Endothelial cell (in vitro differentiated cells): ENCODE measurements around the gene ZBTB20. TPM values are rescaled to one million over a fixed set of nuclear protein-coding genes. Genes with fewer than 3 reads are reported as not detected.
"Not testable (repeated sequence)": the region's sequence is repeated elsewhere in the genome, so short reads cannot be mapped to it uniquely, and the experiment has no call there.

Experiments used
- DNase-seq: peaks from one replicate; pipeline ENCODE4 v3.0.0; 2021; ENCODE audit warnings: low spot score
- H3K27ac Mint-ChIP-seq: one replicate; pipeline ENCODE4 v1.8.0; 2021; ENCODE audit warnings: mixed read lengths, inconsistent platforms; ENCODE audit not compliant: unreplicated experiment
- H3K27me3 Mint-ChIP-seq: one replicate; pipeline ENCODE4 v1.8.0; 2021; ENCODE audit warnings: mild to moderate bottlenecking, moderate library complexity, mixed read lengths, inconsistent platforms; ENCODE audit not compliant: unreplicated experiment
- H3K36me3 Mint-ChIP-seq: one replicate; pipeline ENCODE4 v1.8.0; 2021; ENCODE audit warnings: mild to moderate bottlenecking, low read depth, mixed read lengths, inconsistent platforms; ENCODE audit not compliant: unreplicated experiment
- H3K4me1 Mint-ChIP-seq: one replicate; pipeline ENCODE4 v1.8.0; 2021; ENCODE audit warnings: mild to moderate bottlenecking, mixed read lengths, inconsistent platforms; ENCODE audit not compliant: unreplicated experiment
- H3K4me3 Mint-ChIP-seq: one replicate; pipeline ENCODE4 v1.8.0; 2021; ENCODE audit warnings: mild to moderate bottlenecking, mixed read lengths, inconsistent platforms; ENCODE audit not compliant: unreplicated experiment
- H3K9me3 Mint-ChIP-seq: one replicate; pipeline ENCODE4 v1.8.0; 2021; ENCODE audit warnings: mixed read lengths, inconsistent platforms; ENCODE audit not compliant: unreplicated experiment
- CTCF ChIP-seq: fragments of 200-600 bp; sonication (generic); IDR thresholded peaks from one replicate; pipeline ENCODE4 v1.5.0; 2021; ENCODE audit warnings: antibody characterized with exemption; ENCODE audit not compliant: unreplicated experiment
- total RNA-seq: library from RNA; stranded (reverse); fragmentation: NEBNext Ultra II Directional; extraction: Animal tissue kit (Norgen Biotek cat#: 25700); gene quantifications from one replicate; pipeline ENCODE4 v1.2.1, GENCODE V29; 2021; ENCODE audit not compliant: unreplicated experiment

Gene ZBTB20
- total RNA-seq, 1 donor from 2014 or later, result 4.2 TPM

- no peak for TF ChIP-seq CTCF
- DNase-seq, result no peak
- Mint-ChIP-seq H3K4me1 (peaks cover 9% of the 10 kb centered on the region), H3K9me3 (no peaks in the 10 kb centered on the region), H3K4me3 (no peak overlapping the region), H3K27ac (no peak overlapping the region), H3K27me3 (no peaks in the 10 kb centered on the region), H3K36me3 (no peaks in the 10 kb centered on the region)
These were observed 461.9 kb downstream of the ZBTB20 start for GRCh38 chr3:114685161-114685560.

GRCh38 chr3:114680299-114680698, 466.8 kb downstream of the ZBTB20 start:
- H3K36me3 Mint-ChIP-seq, result no peaks in the 10 kb centered on the region
- no peak overlapping the region for H3K4me3 Mint-ChIP-seq
- TF ChIP-seq CTCF, result no peak
- peaks cover 5% of the 10 kb centered on the region for H3K4me1 Mint-ChIP-seq
- H3K9me3 Mint-ChIP-seq, result no peaks in the 10 kb centered on the region
- H3K27ac Mint-ChIP-seq, result no peak overlapping the region
- peaks cover 4% of the 10 kb centered on the region for H3K27me3 Mint-ChIP-seq
- DNase-seq, result no peak

- H3K4me3 Mint-ChIP-seq, H3K27ac Mint-ChIP-seq, H3K36me3 Mint-ChIP-seq, H3K27me3 Mint-ChIP-seq, H3K4me1 Mint-ChIP-seq, DNase-seq, H3K9me3 Mint-ChIP-seq: not testable (repeated sequence)
These were observed 467.3 kb downstream of the ZBTB20 start for GRCh38 chr3:114679773-114680172.

- no peak overlapping the region for H3K27ac Mint-ChIP-seq
- H3K36me3 Mint-ChIP-seq, result no peaks in the 10 kb centered on the region
- H3K9me3 Mint-ChIP-seq, result no peaks in the 10 kb centered on the region
- TF ChIP-seq CTCF, result no peak
- H3K4me3 Mint-ChIP-seq, result no peak overlapping the region
- H3K4me1 Mint-ChIP-seq, result no peaks in the 10 kb centered on the region
- DNase-seq, result no peak
- H3K27me3 Mint-ChIP-seq, result peaks cover 4% of the 10 kb centered on the region
These were observed 472.0 kb downstream of the ZBTB20 start for GRCh38 chr3:114675104-114675503.

- no peak for TF ChIP-seq CTCF
- no peaks in the 10 kb centered on the region for H3K27me3 Mint-ChIP-seq
- H3K4me1 Mint-ChIP-seq, result no peaks in the 10 kb centered on the region
- no peaks in the 10 kb centered on the region for H3K36me3 Mint-ChIP-seq
- no peak overlapping the region for H3K27ac Mint-ChIP-seq
- DNase-seq, result no peak
- H3K4me3 Mint-ChIP-seq, result no peak overlapping the region
- no peaks in the 10 kb centered on the region for H3K9me3 Mint-ChIP-seq
These were observed 473.1 kb downstream of the ZBTB20 start for GRCh38 chr3:114674036-114674435.

GRCh38 chr3:114673481-114673880, 473.6 kb downstream of the ZBTB20 start:
- H3K4me1 Mint-ChIP-seq, result no peaks in the 10 kb centered on the region
- no peak overlapping the region for H3K27ac Mint-ChIP-seq
- no peaks in the 10 kb centered on the region for H3K36me3 Mint-ChIP-seq
- no peaks in the 10 kb centered on the region for H3K27me3 Mint-ChIP-seq
- TF ChIP-seq CTCF, result no peak
- H3K9me3 Mint-ChIP-seq, result no peaks in the 10 kb centered on the region
- no peak overlapping the region for H3K4me3 Mint-ChIP-seq
- no peak for DNase-seq
